Gastroesophageal sphincter (tissue), 3 donors: ENCODE data around the gene DENND1B.

ENCODE experiments used
- CTCF ChIP-seq, 4 experiments: fragments of 200-600 bp in 2 of 4; fragments of 450-650 bp in 2 of 4; sonication (generic) in 1 of 4; IDR thresholded peaks; one replicate each; pipeline ENCODE4 v1.5.1; 2017 to 2019; ENCODE audit warnings: antibody characterized with exemption in 4 of 4, mild to moderate bottlenecking in 2 of 4, moderate library complexity in 2 of 4
- EP300 ChIP-seq: sonication (generic); formaldehyde crosslinking; IDR thresholded peaks from one replicate; pipeline ENCODE4 v1.6.1; 2017; ENCODE audit warnings: antibody characterized with exemption, mild to moderate bottlenecking
- POLR2A ChIP-seq, 2 donors: fragments of 450-650 bp; IDR thresholded peaks; one replicate each; pipeline ENCODE4 v1.6.1; 2017; ENCODE audit warnings: antibody characterized with exemption in 2 of 2, mild to moderate bottlenecking in 2 of 2, moderate library complexity in 1 of 2
- POLR2AphosphoS5 ChIP-seq: sonication (generic); formaldehyde crosslinking; IDR thresholded peaks from one replicate; pipeline ENCODE4 v1.6.1; 2017; ENCODE audit warnings: antibody characterized with exemption

GRCh38 chr1:197660389-197660788, 114.9 kb downstream of the DENND1B start:
- TF ChIP-seq CTCF (IDR thresholded peaks at IDR 0.05) (no peak), EP300 (no peak), POLR2A (IDR thresholded peaks at IDR 0.05) (no peak), POLR2AphosphoS5 (no peak)
